Right renal pelvis (tissue), 4 donors: ENCODE data around the gene PPP1R14D. TPM values are rescaled to one million over a fixed set of nuclear protein-coding genes. Genes with fewer than 3 reads are reported as not detected.

Experiments
- DNase-seq, 4 donors: peaks; one replicate each; pipeline ENCODE4 v3.0.0-alpha.2; 2013; ENCODE audit warnings: low read depth in 4 of 4, low spot score in 3 of 4, missing footprints in 1 of 4
- polyA plus RNA-seq, 4 donors: library from polyadenylated mRNA; unstranded; fragments of 120-200 nt; gene quantifications; one replicate each; pipeline ENCODE4 v1.2.1, GENCODE V29; 2013; ENCODE audit not compliant: insufficient read length in 4 of 4

PPP1R14D gene
- polyA plus RNA-seq, 4 donors = 0.46 to 0.61 (median 0.52) TPM

- no peak for DNase-seq
Measured at GRCh38 chr15:40766194-40766815, 62.2 kb downstream of the PPP1R14D start.

Other genes with a start within 250 kb of the PPP1R14D start
- gene KNL1, start 234.5 kb downstream of the PPP1R14D start, polyA plus RNA-seq = 10 to 100 TPM; 18.2 to 22.7 (median 20.2) TPM
- gene RAD51, start 133.5 kb downstream of the PPP1R14D start, polyA plus RNA-seq = 10 to 100 TPM; 10.8 to 14.0 (median 12.7) TPM
- 10 to 100 TPM; 38.9 to 43.9 (median 39.2) TPM for gene RMDN3, start 73.5 kb downstream of the PPP1R14D start, polyA plus RNA-seq
- gene GCHFR, start 64.6 kb downstream of the PPP1R14D start, polyA plus RNA-seq = 10 to 100 TPM; 33.4 to 59.2 (median 36.9) TPM
- 1 to 10 TPM; 2.0 to 2.8 (median 2.2) TPM for gene C15orf62, start 58.7 kb downstream of the PPP1R14D start, polyA plus RNA-seq
- 10 to 100 TPM; 25.4 to 28.4 (median 28.0) TPM for gene ZFYVE19, start 21.6 kb downstream of the PPP1R14D start, polyA plus RNA-seq
- 10 to 100 TPM; 34.2 to 40.4 (median 35.9) TPM for gene DNAJC17, start 21.2 kb downstream of the PPP1R14D start, polyA plus RNA-seq
- gene SPINT1, start 15.3 kb upstream of the PPP1R14D start, polyA plus RNA-seq = 10 to 100 TPM; 61.5 to 79.5 (median 71.2) TPM
- gene RHOV, start 45.5 kb upstream of the PPP1R14D start, polyA plus RNA-seq = 1 to 10 TPM; 1.8 to 2.6 (median 2.1) TPM
- 10 to 100 TPM; 15.3 to 19.7 (median 16.8) TPM for gene VPS18, start 65.7 kb upstream of the PPP1R14D start, polyA plus RNA-seq
- gene DLL4, start 100.6 kb upstream of the PPP1R14D start, polyA plus RNA-seq = 1 to 10 TPM; 6.9 to 10.0 (median 9.2) TPM
- gene CHAC1, start 124.8 kb upstream of the PPP1R14D start, polyA plus RNA-seq = 1 to 10 TPM; 3.2 to 4.4 (median 3.9) TPM